Measurements from ENCODE around the gene ANTXR1.

- TF ChIP-seq CTCF (conservative IDR thresholded peaks at IDR 0.05; ENCODE audit: low read length) (no peak), EZH2phosphoT487 (IDR thresholded peaks at IDR 0.05; ENCODE audit: borderline replicate concordance) (no peak)
These were observed 91.3 kb downstream of the ANTXR1 start for GRCh38 chr2:69104261-69104660.
